ENCODE measurements around the gene DCDC2C. TPM values are rescaled to one million over a fixed set of nuclear protein-coding genes. Genes with fewer than 3 reads are reported as not detected.

The DCDC2C gene
- total and polyA plus RNA-seq, 2 experiments from 2014 or later = not detected

- no peaks in the 10 kb centered on the region for H3K27me3 ChIP-seq
- H3K9me3 ChIP-seq (ENCODE audit: low read depth) = no peaks in the 10 kb centered on the region
- no peak for TF ChIP-seq EZH2 (IDR thresholded peaks at IDR 0.05; ENCODE audit: borderline replicate concordance)
- no peak for TF ChIP-seq EZH2phosphoT487 (IDR thresholded peaks at IDR 0.05; ENCODE audit: low read depth, severe bottlenecking, unreplicated experiment)
- no peak for TF ChIP-seq CTCF (IDR thresholded peaks at IDR 0.05; ENCODE audit: poor library complexity)
- H3K4me2 ChIP-seq = no peak overlapping the region
- no peaks in the 10 kb centered on the region for H3K9me2 ChIP-seq (replicated peaks; ENCODE audit: insufficient read depth)
- no peaks in the 10 kb centered on the region for H4K20me1 ChIP-seq (ENCODE audit: insufficient read depth, poor library complexity, severe bottlenecking)
- H3K4me1 ChIP-seq (ENCODE audit: insufficient read depth) = no peaks in the 10 kb centered on the region
- H3K79me2 ChIP-seq = no peaks in the 10 kb centered on the region
- no peak for DNase-seq (ENCODE audit: low spot score)
- H2AFZ ChIP-seq = no peak overlapping the region
- no peak overlapping the region for H3K27ac ChIP-seq
- WGBS (ENCODE audit: low lambda C conversion rate, missing lambda C conversion rate) = 92% methylated on average over 4 of the region's 4 CpGs
- no peak overlapping the region for H3K4me3 ChIP-seq
- H3K36me3 ChIP-seq (replicated peaks; ENCODE audit: insufficient read depth, low read depth) = no peaks in the 10 kb centered on the region
Observed at GRCh38 chr2:3675687-3676086, 27.7 kb upstream of the DCDC2C start.

GRCh38 chr2:3677436-3677835 lies 25.9 kb upstream of the DCDC2C start:
- Histone ChIP-seq H2AFZ (no peak overlapping the region), H3K27me3 (no peaks in the 10 kb centered on the region), H3K27ac (no peak overlapping the region), H3K4me2 (no peak overlapping the region), H3K36me3 (replicated peaks; ENCODE audit: insufficient read depth, low read depth) (no peaks in the 10 kb centered on the region), H3K4me1 (ENCODE audit: insufficient read depth) (no peaks in the 10 kb centered on the region), H3K9me3 (ENCODE audit: low read depth) (no peaks in the 10 kb centered on the region), H3K79me2 (no peaks in the 10 kb centered on the region), H3K4me3 (no peak overlapping the region), H3K9me2 (replicated peaks; ENCODE audit: insufficient read depth) (no peaks in the 10 kb centered on the region), H4K20me1 (ENCODE audit: insufficient read depth, poor library complexity, severe bottlenecking) (no peaks in the 10 kb centered on the region)
- 88% methylated on average over 9 of the region's 9 CpGs for WGBS (ENCODE audit: low lambda C conversion rate, missing lambda C conversion rate)
- TF ChIP-seq EZH2phosphoT487 (IDR thresholded peaks at IDR 0.05; ENCODE audit: low read depth, severe bottlenecking, unreplicated experiment) (no peak), CTCF (IDR thresholded peaks at IDR 0.05; ENCODE audit: poor library complexity) (no peak), EZH2 (IDR thresholded peaks at IDR 0.05; ENCODE audit: borderline replicate concordance) (no peak)
- DNase-seq (ENCODE audit: low spot score) = no peak

GRCh38 chr2:3678212-3678611 lies 25.2 kb upstream of the DCDC2C start:
- no peak for DNase-seq (ENCODE audit: low spot score)
- Histone ChIP-seq H2AFZ (no peak overlapping the region), H3K27ac (no peak overlapping the region), H3K4me2 (no peak overlapping the region), H3K79me2 (no peaks in the 10 kb centered on the region), H3K27me3 (no peaks in the 10 kb centered on the region), H4K20me1 (ENCODE audit: insufficient read depth, poor library complexity, severe bottlenecking) (no peaks in the 10 kb centered on the region), H3K4me3 (no peak overlapping the region), H3K36me3 (replicated peaks; ENCODE audit: insufficient read depth, low read depth) (no peaks in the 10 kb centered on the region), H3K9me3 (ENCODE audit: low read depth) (no peaks in the 10 kb centered on the region), H3K9me2 (replicated peaks; ENCODE audit: insufficient read depth) (no peaks in the 10 kb centered on the region), H3K4me1 (ENCODE audit: insufficient read depth) (no peaks in the 10 kb centered on the region)
- no peak for TF ChIP-seq CTCF (IDR thresholded peaks at IDR 0.05; ENCODE audit: poor library complexity)
- TF ChIP-seq EZH2 (IDR thresholded peaks at IDR 0.05; ENCODE audit: borderline replicate concordance) = no peak
- no peak for TF ChIP-seq EZH2phosphoT487 (IDR thresholded peaks at IDR 0.05; ENCODE audit: low read depth, severe bottlenecking, unreplicated experiment)
- 84% methylated on average over 9 of the region's 9 CpGs for WGBS (ENCODE audit: low lambda C conversion rate, missing lambda C conversion rate)

GRCh38 chr2:3679180-3679579 lies 24.2 kb upstream of the DCDC2C start:
- Histone ChIP-seq H3K4me2 (no peak overlapping the region), H3K27me3 (no peaks in the 10 kb centered on the region), H2AFZ (no peak overlapping the region), H3K27ac (no peak overlapping the region), H4K20me1 (ENCODE audit: insufficient read depth, poor library complexity, severe bottlenecking) (no peaks in the 10 kb centered on the region), H3K4me1 (ENCODE audit: insufficient read depth) (no peaks in the 10 kb centered on the region), H3K9me3 (ENCODE audit: low read depth) (no peaks in the 10 kb centered on the region), H3K4me3 (no peak overlapping the region), H3K36me3 (replicated peaks; ENCODE audit: insufficient read depth, low read depth) (no peaks in the 10 kb centered on the region), H3K9me2 (replicated peaks; ENCODE audit: insufficient read depth) (no peaks in the 10 kb centered on the region), H3K79me2 (no peaks in the 10 kb centered on the region)
- no peak for DNase-seq (ENCODE audit: low spot score)
- TF ChIP-seq CTCF (IDR thresholded peaks at IDR 0.05; ENCODE audit: poor library complexity) (no peak), EZH2 (IDR thresholded peaks at IDR 0.05; ENCODE audit: borderline replicate concordance) (no peak), EZH2phosphoT487 (IDR thresholded peaks at IDR 0.05; ENCODE audit: low read depth, severe bottlenecking, unreplicated experiment) (no peak)
- 94% methylated on average over 2 of the region's 2 CpGs for WGBS (ENCODE audit: low lambda C conversion rate, missing lambda C conversion rate)
